Measurements from ENCODE around the gene EML5.

Gene EML5

DNA sequence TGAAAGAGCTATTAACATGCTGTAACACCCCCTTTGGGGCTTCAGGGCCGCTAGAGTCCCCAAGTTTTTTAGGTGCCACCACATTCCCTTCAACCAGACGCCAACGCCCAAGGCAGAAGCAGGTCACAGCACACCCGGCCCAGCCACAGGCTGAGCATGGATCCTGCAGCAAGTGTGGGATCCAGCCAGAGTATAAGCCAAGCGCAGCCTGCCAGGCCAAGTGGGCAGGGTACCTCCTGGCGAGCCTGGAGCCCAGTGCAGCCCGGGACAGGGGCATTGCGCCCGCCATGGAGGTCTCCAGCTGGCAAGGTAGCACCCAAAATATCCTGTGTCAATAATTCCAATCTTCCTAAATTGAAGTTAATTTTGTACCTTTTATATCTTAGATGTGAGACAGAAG is 55.5 kb downstream of the EML5 start:
- no peak overlapping the region for H4K12ac ChIP-seq (ENCODE audit: low read depth, low read length)
- no peaks in the 10 kb centered on the region for H3K36me3 ChIP-seq (ENCODE audit: control insufficient read depth in 1 of 2, insufficient read depth in 2 of 2, low read length in 2 of 2)
- H4K8ac ChIP-seq (ENCODE audit: low read depth, low read length) = no peak overlapping the region
- no peaks in the 10 kb centered on the region for H3K27me3 ChIP-seq (ENCODE audit: insufficient read depth, low read length)
- no peak overlapping the region for H2BK5ac ChIP-seq (ENCODE audit: low read depth, low read length, poor library complexity)
- no peak overlapping the region for H3K18ac ChIP-seq (ENCODE audit: low read length)
- H4K91ac ChIP-seq (ENCODE audit: low read depth, low read length) = no peak overlapping the region
- H3K27ac ChIP-seq (ENCODE audit: low read depth, low read length) = no peak overlapping the region
- H3K79me2 ChIP-seq (ENCODE audit: control insufficient read depth, insufficient read depth, low read length, poor library complexity) = no peaks in the 10 kb centered on the region
- no peak overlapping the region for H3K9ac ChIP-seq (ENCODE audit: low read length)
- no peaks in the 10 kb centered on the region for H3K9me3 ChIP-seq (ENCODE audit: insufficient read depth, low read depth, low read length)
- H3K23ac ChIP-seq (ENCODE audit: low read length) = no peak overlapping the region
- H2BK12ac ChIP-seq (ENCODE audit: low read length) = no peak overlapping the region
- H2AFZ ChIP-seq (ENCODE audit: insufficient read depth, low read length, poor library complexity) = no peak overlapping the region
- no peak for DNase-seq
- no peaks in the 10 kb centered on the region for H3K79me1 ChIP-seq (ENCODE audit: low read length)
- no peak overlapping the region for H2AK5ac ChIP-seq (ENCODE audit: low read length)
- H3K4me3 ChIP-seq (ENCODE audit: low read depth, low read length) = no peak overlapping the region
- no CpG with 5 or more reads among the region's 9 CpGs for WGBS (ENCODE audit: extremely low coverage, insufficient coverage, insufficient read length)
- H3K4me2 ChIP-seq (ENCODE audit: low read length) = no peak overlapping the region
- H3K4me1 ChIP-seq (ENCODE audit: control insufficient read depth in 1 of 2, insufficient read depth in 2 of 2, low read length in 2 of 2) = no peaks in the 10 kb centered on the region
- H3K14ac ChIP-seq (ENCODE audit: low read length) = no peak overlapping the region
- no peak overlapping the region for H3K4ac ChIP-seq (ENCODE audit: low read depth, low read length)
- no peak overlapping the region for H2BK120ac ChIP-seq (ENCODE audit: insufficient read depth, low read length, poor library complexity)

DNA sequence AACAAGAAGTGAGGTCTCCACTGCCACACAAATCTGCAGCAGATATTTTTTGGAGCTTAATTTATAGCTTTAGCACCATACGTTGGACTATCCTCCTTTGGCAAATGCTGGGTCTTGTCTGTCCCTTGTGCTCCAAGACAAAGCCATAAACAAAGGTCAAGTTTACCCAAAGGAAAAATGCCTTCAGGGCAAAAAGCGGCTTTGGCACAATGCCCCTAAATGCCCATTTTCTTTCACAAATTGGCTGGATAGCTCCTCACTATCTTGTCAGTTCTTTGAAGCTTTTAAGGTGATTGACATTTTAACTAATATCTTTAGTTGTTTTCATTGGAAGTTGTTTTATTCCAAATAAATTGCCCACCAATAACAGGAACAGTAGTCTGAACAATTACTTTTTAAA is 59.6 kb downstream of the EML5 start:
- no peak overlapping the region for H2BK120ac ChIP-seq (ENCODE audit: insufficient read depth, low read length, poor library complexity)
- H2BK5ac ChIP-seq (ENCODE audit: low read depth, low read length, poor library complexity) = no peak overlapping the region
- no peak for DNase-seq
- no peaks in the 10 kb centered on the region for H3K79me1 ChIP-seq (ENCODE audit: low read length)
- no peak overlapping the region for H3K4me2 ChIP-seq (ENCODE audit: low read length)
- no peak overlapping the region for H3K4ac ChIP-seq (ENCODE audit: low read depth, low read length)
- WGBS (ENCODE audit: extremely low coverage, insufficient coverage, insufficient read length) = no CpG with 5 or more reads among the region's 2 CpGs
- no peak overlapping the region for H3K9ac ChIP-seq (ENCODE audit: low read length)
- no peak overlapping the region for H3K14ac ChIP-seq (ENCODE audit: low read length)
- H3K9me3 ChIP-seq (ENCODE audit: insufficient read depth, low read depth, low read length) = no peaks in the 10 kb centered on the region
- H3K4me1 ChIP-seq (ENCODE audit: control insufficient read depth in 1 of 2, insufficient read depth in 2 of 2, low read length in 2 of 2) = no peaks in the 10 kb centered on the region
- H3K27ac ChIP-seq (ENCODE audit: low read depth, low read length) = no peak overlapping the region
- H4K8ac ChIP-seq (ENCODE audit: low read depth, low read length) = no peak overlapping the region
- H3K4me3 ChIP-seq (ENCODE audit: low read depth, low read length) = no peak overlapping the region
- no peak overlapping the region for H2BK12ac ChIP-seq (ENCODE audit: low read length)
- H3K79me2 ChIP-seq (ENCODE audit: control insufficient read depth, insufficient read depth, low read length, poor library complexity) = no peaks in the 10 kb centered on the region
- H4K12ac ChIP-seq (ENCODE audit: low read depth, low read length) = no peak overlapping the region
- H3K23ac ChIP-seq (ENCODE audit: low read length) = no peak overlapping the region
- H3K36me3 ChIP-seq (ENCODE audit: control insufficient read depth in 1 of 2, insufficient read depth in 2 of 2, low read length in 2 of 2) = no peaks in the 10 kb centered on the region
- H2AFZ ChIP-seq (ENCODE audit: insufficient read depth, low read length, poor library complexity) = no peak overlapping the region
- no peak overlapping the region for H4K91ac ChIP-seq (ENCODE audit: low read depth, low read length)
- H3K18ac ChIP-seq (ENCODE audit: low read length) = no peak overlapping the region
- H3K27me3 ChIP-seq (ENCODE audit: insufficient read depth, low read length) = no peaks in the 10 kb centered on the region
- H2AK5ac ChIP-seq (ENCODE audit: low read length) = no peak overlapping the region

DNA sequence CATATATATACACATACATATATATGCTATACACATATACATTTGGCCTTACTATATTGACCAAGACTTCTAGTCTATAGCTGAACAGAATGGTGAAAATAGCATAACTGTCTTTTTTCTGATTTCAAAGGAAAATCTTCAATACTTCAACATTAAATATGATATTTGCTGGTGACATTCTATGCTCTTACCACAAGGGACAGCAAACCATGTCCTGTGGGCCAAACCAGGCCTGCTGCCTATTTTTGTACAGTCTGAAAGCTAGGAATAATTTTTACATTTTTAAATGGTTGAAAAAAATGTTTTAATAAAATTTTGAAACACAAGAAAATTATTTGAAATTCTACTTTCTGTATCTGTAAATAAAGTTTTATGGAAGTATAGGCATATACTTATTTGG is 63.6 kb downstream of the EML5 start:
- no peak overlapping the region for H3K4me2 ChIP-seq (ENCODE audit: low read length)
- no peak overlapping the region for H3K14ac ChIP-seq (ENCODE audit: low read length)
- H3K4me3 ChIP-seq (ENCODE audit: low read depth, low read length) = no peak overlapping the region
- no peak overlapping the region for H3K18ac ChIP-seq (ENCODE audit: low read length)
- H3K36me3 ChIP-seq (ENCODE audit: control insufficient read depth in 1 of 2, insufficient read depth in 2 of 2, low read length in 2 of 2) = no peaks in the 10 kb centered on the region
- no peak overlapping the region for H4K8ac ChIP-seq (ENCODE audit: low read depth, low read length)
- H2BK120ac ChIP-seq (ENCODE audit: insufficient read depth, low read length, poor library complexity) = no peak overlapping the region
- H3K79me1 ChIP-seq (ENCODE audit: low read length) = no peaks in the 10 kb centered on the region
- H3K9me3 ChIP-seq (ENCODE audit: insufficient read depth, low read depth, low read length) = no peaks in the 10 kb centered on the region
- no peaks in the 10 kb centered on the region for H3K79me2 ChIP-seq (ENCODE audit: control insufficient read depth, insufficient read depth, low read length, poor library complexity)
- H3K23ac ChIP-seq (ENCODE audit: low read length) = no peak overlapping the region
- no peaks in the 10 kb centered on the region for H3K27me3 ChIP-seq (ENCODE audit: insufficient read depth, low read length)
- no peak overlapping the region for H2BK12ac ChIP-seq (ENCODE audit: low read length)
- no peak overlapping the region for H3K4ac ChIP-seq (ENCODE audit: low read depth, low read length)
- no peak overlapping the region for H2BK5ac ChIP-seq (ENCODE audit: low read depth, low read length, poor library complexity)
- H4K91ac ChIP-seq (ENCODE audit: low read depth, low read length) = no peak overlapping the region
- no peaks in the 10 kb centered on the region for H3K4me1 ChIP-seq (ENCODE audit: control insufficient read depth in 1 of 2, insufficient read depth in 2 of 2, low read length in 2 of 2)
- no peak overlapping the region for H3K9ac ChIP-seq (ENCODE audit: low read length)
- H2AFZ ChIP-seq (ENCODE audit: insufficient read depth, low read length, poor library complexity) = no peak overlapping the region
- H3K27ac ChIP-seq (ENCODE audit: low read depth, low read length) = no peak overlapping the region
- no peak overlapping the region for H2AK5ac ChIP-seq (ENCODE audit: low read length)
- H4K12ac ChIP-seq (ENCODE audit: low read depth, low read length) = no peak overlapping the region
- DNase-seq = no peak

DNA sequence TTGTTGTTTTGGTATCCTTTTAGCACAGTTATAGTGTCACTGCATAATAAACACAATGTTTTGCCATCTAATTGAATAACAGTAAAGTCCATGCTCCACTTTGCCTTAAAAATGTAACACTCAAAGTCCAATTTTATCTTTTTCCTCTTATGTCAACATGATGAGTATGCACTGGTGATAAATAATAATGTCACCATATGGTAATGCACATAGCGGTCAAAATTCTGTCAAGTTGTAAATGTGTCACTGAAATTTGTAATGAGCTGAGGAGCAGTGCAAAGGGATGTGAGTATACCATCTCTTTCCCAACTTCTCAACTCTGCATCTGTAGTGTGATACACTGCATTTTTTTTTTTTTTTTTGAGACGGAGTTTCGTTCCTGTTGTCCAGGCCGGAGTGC is 65.7 kb downstream of the EML5 start:
- no peaks in the 10 kb centered on the region for H3K9me3 ChIP-seq (ENCODE audit: insufficient read depth, low read depth, low read length)
- H3K4me2 ChIP-seq (ENCODE audit: low read length) = no peak overlapping the region
- H2BK12ac ChIP-seq (ENCODE audit: low read length) = no peak overlapping the region
- no peak for DNase-seq
- no peak overlapping the region for H2BK5ac ChIP-seq (ENCODE audit: low read depth, low read length, poor library complexity)
- H3K23ac ChIP-seq (ENCODE audit: low read length) = no peak overlapping the region
- no peak overlapping the region for H3K4ac ChIP-seq (ENCODE audit: low read depth, low read length)
- H2BK120ac ChIP-seq (ENCODE audit: insufficient read depth, low read length, poor library complexity) = no peak overlapping the region
- no peaks in the 10 kb centered on the region for H3K27me3 ChIP-seq (ENCODE audit: insufficient read depth, low read length)
- H3K4me1 ChIP-seq (ENCODE audit: control insufficient read depth in 1 of 2, insufficient read depth in 2 of 2, low read length in 2 of 2) = no peaks in the 10 kb centered on the region
- no peak overlapping the region for H3K27ac ChIP-seq (ENCODE audit: low read depth, low read length)
- no peaks in the 10 kb centered on the region for H3K36me3 ChIP-seq (ENCODE audit: control insufficient read depth in 1 of 2, insufficient read depth in 2 of 2, low read length in 2 of 2)
- no peak overlapping the region for H3K18ac ChIP-seq (ENCODE audit: low read length)
- no peak overlapping the region for H3K9ac ChIP-seq (ENCODE audit: low read length)
- no peak overlapping the region for H2AFZ ChIP-seq (ENCODE audit: insufficient read depth, low read length, poor library complexity)
- H3K4me3 ChIP-seq (ENCODE audit: low read depth, low read length) = no peak overlapping the region
- H3K79me2 ChIP-seq (ENCODE audit: control insufficient read depth, insufficient read depth, low read length, poor library complexity) = no peaks in the 10 kb centered on the region
- no peak overlapping the region for H4K12ac ChIP-seq (ENCODE audit: low read depth, low read length)
- no peaks in the 10 kb centered on the region for H3K79me1 ChIP-seq (ENCODE audit: low read length)
- H2AK5ac ChIP-seq (ENCODE audit: low read length) = no peak overlapping the region
- no peak overlapping the region for H4K91ac ChIP-seq (ENCODE audit: low read depth, low read length)
- WGBS (ENCODE audit: extremely low coverage, insufficient coverage, insufficient read length) = no CpG with 5 or more reads among the region's 4 CpGs
- no peak overlapping the region for H4K8ac ChIP-seq (ENCODE audit: low read depth, low read length)
- no peak overlapping the region for H3K14ac ChIP-seq (ENCODE audit: low read length)

DNA sequence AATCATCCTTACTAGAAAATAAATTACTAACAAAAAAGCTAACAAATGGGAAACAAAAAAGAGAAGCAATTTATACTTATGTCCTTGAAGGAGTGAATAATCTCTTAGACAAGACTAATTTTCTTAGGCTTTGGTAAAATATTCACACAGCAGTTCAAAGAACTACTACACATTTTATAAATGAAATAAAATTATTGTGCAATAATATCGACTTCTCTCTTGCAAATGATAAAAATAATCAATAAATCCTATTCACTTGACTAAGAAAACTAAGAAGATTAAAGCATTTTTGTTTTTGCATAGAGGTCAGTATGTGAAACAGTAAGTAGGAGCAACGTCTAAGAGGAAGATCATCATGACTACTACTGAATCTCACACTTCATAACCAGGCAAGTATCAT is 82.0 kb downstream of the EML5 start:
- Histone ChIP-seq H2AK5ac (ENCODE audit: low read length) (no peak overlapping the region), H3K4me2 (ENCODE audit: low read length) (no peak overlapping the region), H3K9me3 (ENCODE audit: insufficient read depth, low read depth, low read length) (no peaks in the 10 kb centered on the region), H3K36me3 (ENCODE audit: control insufficient read depth in 1 of 2, insufficient read depth in 2 of 2, low read length in 2 of 2) (no peaks in the 10 kb centered on the region), H3K4me3 (ENCODE audit: low read depth, low read length) (no peak overlapping the region), H3K27ac (ENCODE audit: low read depth, low read length) (no peak overlapping the region), H4K8ac (ENCODE audit: low read depth, low read length) (no peak overlapping the region), H2BK5ac (ENCODE audit: low read depth, low read length, poor library complexity) (no peak overlapping the region), H3K27me3 (ENCODE audit: insufficient read depth, low read length) (no peaks in the 10 kb centered on the region), H3K4me1 (ENCODE audit: control insufficient read depth in 1 of 2, insufficient read depth in 2 of 2, low read length in 2 of 2) (no peaks in the 10 kb centered on the region), H2BK120ac (ENCODE audit: insufficient read depth, low read length, poor library complexity) (no peak overlapping the region), H3K18ac (ENCODE audit: low read length) (no peak overlapping the region), H4K91ac (ENCODE audit: low read depth, low read length) (no peak overlapping the region), H2AFZ (ENCODE audit: insufficient read depth, low read length, poor library complexity) (no peak overlapping the region), H3K14ac (ENCODE audit: low read length) (no peak overlapping the region), H3K23ac (ENCODE audit: low read length) (no peak overlapping the region), H2BK12ac (ENCODE audit: low read length) (no peak overlapping the region), H3K79me1 (ENCODE audit: low read length) (no peaks in the 10 kb centered on the region), H3K4ac (ENCODE audit: low read depth, low read length) (no peak overlapping the region), H3K9ac (ENCODE audit: low read length) (no peak overlapping the region), H4K12ac (ENCODE audit: low read depth, low read length) (no peak overlapping the region), H3K79me2 (ENCODE audit: control insufficient read depth, insufficient read depth, low read length, poor library complexity) (no peaks in the 10 kb centered on the region)
- no peak for DNase-seq
- no CpG with 5 or more reads among the region's 2 CpGs for WGBS (ENCODE audit: extremely low coverage, insufficient coverage, insufficient read length)

Measured in trophoblast cell (in vitro differentiated cells and primary cell).